ENCODE data around the gene ASIC1.

Gene ASIC1

GRCh38 chr12:50123203-50123602 lies 65.8 kb downstream of the ASIC1 start:
- no peaks in the 10 kb centered on the region for H3K27me3 ChIP-seq
- H4K20me1 ChIP-seq = peaks cover 85% of the 10 kb centered on the region
- peaks cover 14% of the 10 kb centered on the region; the same call in 1 of the 2 replicates for H3K4me1 ChIP-seq
- peaks cover 92% of the 10 kb centered on the region for H3K36me3 ChIP-seq
- TF ChIP-seq Cebpa-rat (IDR thresholded peaks at IDR 0.05) = no peak
- H3K4me2 ChIP-seq = no peak overlapping the region
- H3K4me3 ChIP-seq = no peak overlapping the region
- H3K9ac ChIP-seq = no peak overlapping the region
- H3K9me3 ChIP-seq = no peaks in the 10 kb centered on the region
- H3K27ac ChIP-seq = no peak overlapping the region

GRCh38 chr12:50127546-50127945 lies 70.2 kb downstream of the ASIC1 start:
- Histone ChIP-seq H3K4me3 (no peak overlapping the region), H3K27ac (no peak overlapping the region), H3K9me3 (no peaks in the 10 kb centered on the region), H4K20me1 (peaks cover 68% of the 10 kb centered on the region; the same call in 1 of the 2 replicates), H3K27me3 (no peaks in the 10 kb centered on the region), H3K9ac (no peak overlapping the region), H3K36me3 (peaks cover 93% of the 10 kb centered on the region), H3K4me2 (no peak overlapping the region), H3K4me1 (peaks cover 20% of the 10 kb centered on the region; the same call in 1 of the 2 replicates)
- no peak for TF ChIP-seq Cebpa-rat (IDR thresholded peaks at IDR 0.05)

DNA sequence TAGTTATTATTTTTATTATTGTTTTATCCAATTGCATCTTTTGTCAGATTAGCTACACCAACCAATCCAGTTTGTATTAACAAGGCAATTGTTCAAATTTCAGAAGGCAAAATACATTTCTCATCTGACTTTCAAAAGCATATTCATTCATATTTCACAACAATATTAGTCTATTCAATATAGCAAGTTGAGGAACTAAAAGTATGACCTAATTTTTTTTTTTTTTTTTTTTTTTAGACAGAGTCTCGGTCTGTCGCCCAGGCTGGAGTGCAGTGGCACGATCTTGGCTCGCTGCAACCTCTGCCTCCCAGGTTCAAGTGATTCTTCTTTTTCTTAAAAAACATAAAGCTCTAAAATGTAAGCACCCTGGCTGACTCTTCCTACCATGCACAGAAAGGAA lies 71.9 kb downstream of the ASIC1 start:
- H3K4me2 ChIP-seq = no peak overlapping the region
- no peak overlapping the region for H3K27ac ChIP-seq
- no peak overlapping the region for H3K9ac ChIP-seq
- peaks cover 93% of the 10 kb centered on the region for H3K36me3 ChIP-seq
- no peak for TF ChIP-seq Cebpa-rat (IDR thresholded peaks at IDR 0.05)
- H4K20me1 ChIP-seq = peaks cover 65% of the 10 kb centered on the region
- no peaks in the 10 kb centered on the region for H3K27me3 ChIP-seq
- no peaks in the 10 kb centered on the region for H3K9me3 ChIP-seq
- no peak overlapping the region for H3K4me3 ChIP-seq
- peaks cover 25% of the 10 kb centered on the region; the same call in 1 of the 2 replicates for H3K4me1 ChIP-seq

DNA sequence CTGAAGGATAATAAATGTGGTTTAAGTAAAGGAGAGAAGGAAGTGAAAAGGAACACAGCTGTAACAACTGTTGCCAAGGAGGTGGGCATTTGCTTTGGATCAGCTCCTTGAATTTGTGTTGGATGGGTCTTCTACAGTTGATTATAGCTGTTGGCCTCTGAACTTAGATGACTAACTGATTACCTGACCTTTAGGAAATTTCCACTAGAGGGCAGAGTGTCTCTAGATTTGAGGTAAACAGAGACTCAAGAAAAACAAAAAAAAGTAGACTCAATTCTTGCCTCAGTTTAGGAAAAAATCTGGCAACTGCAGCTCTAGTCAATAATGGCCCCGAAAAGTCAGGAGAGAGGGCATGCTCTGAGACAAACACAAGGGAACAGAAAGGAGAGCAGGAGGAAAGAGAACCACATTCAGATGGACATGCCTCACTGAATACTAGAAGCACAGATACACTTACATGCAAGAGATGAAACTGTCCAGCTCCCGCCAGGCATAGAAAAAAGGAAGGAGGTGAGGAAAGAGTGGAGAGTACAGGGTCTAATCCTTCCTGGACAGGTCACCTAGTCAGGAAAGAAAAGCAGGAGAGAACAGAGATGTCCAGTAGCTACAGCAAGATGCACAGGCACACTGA lies 75.2 kb downstream of the ASIC1 start:
- peaks cover 11% of the 10 kb centered on the region; the same call in 1 of the 2 replicates for H3K4me1 ChIP-seq
- TF ChIP-seq Cebpa-rat (IDR thresholded peaks at IDR 0.05) = no peak
- H3K9me3 ChIP-seq = no peaks in the 10 kb centered on the region
- no peaks in the 10 kb centered on the region for H3K27me3 ChIP-seq
- H3K9ac ChIP-seq = no peak overlapping the region
- peaks cover 48% of the 10 kb centered on the region for H4K20me1 ChIP-seq
- no peak overlapping the region for H3K27ac ChIP-seq
- no peak overlapping the region; the same call in 1 of the 2 replicates for H3K4me2 ChIP-seq
- H3K36me3 ChIP-seq = peaks cover 96% of the 10 kb centered on the region
- no peak overlapping the region for H3K4me3 ChIP-seq
